NB4 (cell line): ENCODE data around the gene EPN3.

Experiments
- POLR2A ChIP-seq: IDR thresholded peaks from 2 replicates; pipeline ENCODE4 v1.6.1; 2011; ENCODE audit warnings: mild to moderate bottlenecking; ENCODE audit not compliant: insufficient read length; ENCODE audit errors: extremely low read depth
- TF ChIP-seq, protein P1 (sequence below): IDR thresholded peaks from one replicate; pipeline ENCODE4 v1.5.1; 2012; ENCODE audit warnings: low read depth, low read length

DNA sequence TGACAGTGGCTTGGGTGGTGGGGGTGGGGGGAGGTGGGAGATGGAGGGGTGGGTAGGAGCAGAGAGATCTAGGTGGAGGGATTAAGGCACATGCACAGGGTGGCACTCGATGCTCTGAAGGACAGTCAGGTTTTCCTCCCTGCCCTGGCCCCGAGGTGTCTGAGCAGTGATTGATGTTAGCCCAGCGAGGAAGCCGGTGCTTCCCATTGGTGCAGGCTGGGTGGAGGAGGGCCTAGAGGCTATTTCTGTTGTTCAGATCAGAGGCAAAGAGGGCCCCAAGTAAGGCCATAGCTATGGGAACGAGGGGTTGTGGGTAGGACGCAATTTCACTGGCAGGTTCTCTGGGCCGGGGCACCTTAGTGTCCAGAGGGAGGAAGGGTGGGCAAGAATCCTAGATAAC, 51.1 kb downstream of the EPN3 start:
- TF ChIP-seq, protein P1, sequence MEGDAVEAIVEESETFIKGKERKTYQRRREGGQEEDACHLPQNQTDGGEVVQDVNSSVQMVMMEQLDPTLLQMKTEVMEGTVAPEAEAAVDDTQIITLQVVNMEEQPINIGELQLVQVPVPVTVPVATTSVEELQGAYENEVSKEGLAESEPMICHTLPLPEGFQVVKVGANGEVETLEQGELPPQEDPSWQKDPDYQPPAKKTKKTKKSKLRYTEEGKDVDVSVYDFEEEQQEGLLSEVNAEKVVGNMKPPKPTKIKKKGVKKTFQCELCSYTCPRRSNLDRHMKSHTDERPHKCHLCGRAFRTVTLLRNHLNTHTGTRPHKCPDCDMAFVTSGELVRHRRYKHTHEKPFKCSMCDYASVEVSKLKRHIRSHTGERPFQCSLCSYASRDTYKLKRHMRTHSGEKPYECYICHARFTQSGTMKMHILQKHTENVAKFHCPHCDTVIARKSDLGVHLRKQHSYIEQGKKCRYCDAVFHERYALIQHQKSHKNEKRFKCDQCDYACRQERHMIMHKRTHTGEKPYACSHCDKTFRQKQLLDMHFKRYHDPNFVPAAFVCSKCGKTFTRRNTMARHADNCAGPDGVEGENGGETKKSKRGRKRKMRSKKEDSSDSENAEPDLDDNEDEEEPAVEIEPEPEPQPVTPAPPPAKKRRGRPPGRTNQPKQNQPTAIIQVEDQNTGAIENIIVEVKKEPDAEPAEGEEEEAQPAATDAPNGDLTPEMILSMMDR = no peak
- TF ChIP-seq POLR2A = no peak
